Measurements from ENCODE around the gene TBC1D5.

The TBC1D5 gene

GRCh38 chr3:17125738-17126442, 616.5 kb downstream of the TBC1D5 start:
- in situ Hi-C loops (cut with HindIII; ENCODE audit: low sequenced_read_pairs): no loop called here

- in situ Hi-C loops (cut with HindIII; ENCODE audit: low sequenced_read_pairs): no loop called here
Observed at GRCh38 chr3:17122758-17123157, 619.7 kb downstream of the TBC1D5 start.

GRCh38 chr3:17121336-17121735, 621.1 kb downstream of the TBC1D5 start:
- in situ Hi-C loops (cut with HindIII; ENCODE audit: low sequenced_read_pairs): no loop called here

GRCh38 chr3:17120115-17120514, 622.3 kb downstream of the TBC1D5 start:
- in situ Hi-C loops (cut with HindIII; ENCODE audit: low sequenced_read_pairs): no loop called here

- in situ Hi-C loops (cut with HindIII; ENCODE audit: low sequenced_read_pairs): no loop called here
Observed at GRCh38 chr3:17119201-17120072, 623.0 kb downstream of the TBC1D5 start.

GRCh38 chr3:17118771-17119170, 623.7 kb downstream of the TBC1D5 start:
- in situ Hi-C loops (cut with HindIII; ENCODE audit: low sequenced_read_pairs): no loop called here

GRCh38 chr3:17116007-17116600, 626.3 kb downstream of the TBC1D5 start:
- in situ Hi-C loops (cut with HindIII; ENCODE audit: low sequenced_read_pairs): no loop called here

GRCh38 chr3:17115186-17115585, 627.2 kb downstream of the TBC1D5 start:
- in situ Hi-C loops (cut with HindIII; ENCODE audit: low sequenced_read_pairs): no loop called here

- in situ Hi-C loops (cut with HindIII; ENCODE audit: low sequenced_read_pairs): no loop called here
Observed at GRCh38 chr3:17111586-17111985, 630.8 kb downstream of the TBC1D5 start.

- in situ Hi-C loops (cut with HindIII; ENCODE audit: low sequenced_read_pairs): no loop called here
Observed at GRCh38 chr3:17110660-17111396, 631.6 kb downstream of the TBC1D5 start.

Data from DLD1 (cell line).